Gastrocnemius medialis (tissue), 4 donors: Measurements from ENCODE around the gene RORB. TPM values are rescaled to one million over a fixed set of nuclear protein-coding genes. Genes with fewer than 3 reads are reported as not detected.

Experiments
- ATAC-seq, 2 donors: fragments of 150-250 bp; one replicate each; pipeline ENCODE4 v1.9.1; 2016
- DNase-seq, 2 donors: peaks; one replicate each; pipeline ENCODE4 v3.0.0-alpha.2; 2019
- H3K27ac ChIP-seq, 4 donors: fragments of 200-600 bp; sonication (generic); 1 replicate in 1 of 4; 2 replicates in 3 of 4; pipeline ENCODE4 v1.5.1; 2016 to 2018; ENCODE audit warnings: mild to moderate bottlenecking in 2 of 4, moderate library complexity in 1 of 4
- H3K27me3 ChIP-seq, 3 donors: fragments of 200-600 bp; sonication (generic) in 2 of 3; 1 replicate in 1 of 3; 2 replicates in 2 of 3; pipeline versions ENCODE4 v1.5.1 to v1.6.0; 2016 to 2019; ENCODE audit warnings: mild to moderate bottlenecking in 1 of 3, moderate library complexity in 1 of 3
- H3K36me3 ChIP-seq, 2 donors: fragments of 200-600 bp; sonication (generic) in 1 of 2; one replicate each; pipeline ENCODE4 v1.5.1; 2017 to 2018
- H3K4me1 ChIP-seq, 2 donors: fragments of 200-600 bp; sonication (generic) in 1 of 2; one replicate each; pipeline ENCODE4 v1.5.1; 2016 to 2017; ENCODE audit warnings: mild to moderate bottlenecking in 2 of 2
- H3K4me3 ChIP-seq, 4 donors: fragments of 200-600 bp; sonication (generic) in 3 of 4; 1 replicate in 1 of 4; 2 replicates in 3 of 4; pipeline ENCODE4 v1.5.1; 2016 to 2019; ENCODE audit warnings: mild to moderate bottlenecking in 2 of 4
- H3K9me3 ChIP-seq, 3 donors: fragments of 200-600 bp; sonication (generic) in 2 of 3; 1 replicate in 1 of 3; 2 replicates in 2 of 3; pipeline ENCODE4 v1.5.1; 2016 to 2019
- CTCF ChIP-seq, 5 experiments: fragments of 450-650 bp in 3 of 5; fragments of 200-600 bp in 2 of 5; sonication (generic) in 2 of 5; IDR thresholded peaks in 4 of 5; conservative IDR thresholded peaks in 1 of 5; 1 replicate in 4 of 5; 2 replicates in 1 of 5; pipeline ENCODE4 v1.5.1; 2016 to 2019; ENCODE audit warnings: antibody characterized with exemption in 5 of 5, mild to moderate bottlenecking in 3 of 5, moderate library complexity in 3 of 5
- POLR2A ChIP-seq, 2 donors: fragments of 450-650 bp; IDR thresholded peaks; one replicate each; pipeline ENCODE4 v1.6.1; 2017; ENCODE audit warnings: antibody characterized with exemption in 2 of 2, mild to moderate bottlenecking in 2 of 2, moderate library complexity in 2 of 2
- in situ Hi-C, 4 donors: fragments of 200-750 bp; cut with MboI; loops; one replicate each; pipeline versions ENCODE4 v1.15.0 to v1.8.0; 2017; ENCODE audit warnings: low sequenced_read_pairs in 4 of 4
- intact Hi-C: fragments of 100-400 bp; cut with DNase I; formaldehyde crosslinking; loops from one replicate; pipeline ENCODE4 v1.15.1; 2023; ENCODE audit warnings: low total_unique reads
- total RNA-seq, 4 donors: library from RNA; depleted of rRNA; stranded (reverse); fragments of >200 nt; gene quantifications; one replicate each; pipeline versions ENCODE4 v1.1.0 to v1.2.3, GENCODE V29; 2016

RORB gene
- total RNA-seq, 4 donors from 2014 or later: 0.10 TPM; not detected in 3

GRCh38 chr9:74726581-74726980 lies 229.4 kb downstream of the RORB start:
- ATAC-seq (no peak), DNase-seq (no peak)
- Histone ChIP-seq H3K36me3 (no peaks in the 10 kb centered on the region), H3K27me3 (no peaks in the 10 kb centered on the region), H3K27ac (no peak overlapping the region), H3K4me3 (no peak overlapping the region), H3K9me3 (no peaks in the 10 kb centered on the region), H3K4me1 (no peaks in the 10 kb centered on the region)
- in situ Hi-C loops (no loop called here), intact Hi-C loops (no loop called here)
- TF ChIP-seq POLR2A (IDR thresholded peaks at IDR 0.05) (no peak), CTCF (IDR thresholded peaks at IDR 0.05 in 4 of 5, conservative IDR thresholded peaks at IDR 0.05 in 1 of 5) (no peak)

GRCh38 chr9:74728176-74728575 lies 231.0 kb downstream of the RORB start:
- no peaks in the 10 kb centered on the region for H3K4me1 ChIP-seq
- intact Hi-C loops (no loop called here), in situ Hi-C loops (no loop called here)
- no peaks in the 10 kb centered on the region for H3K9me3 ChIP-seq
- no peaks in the 10 kb centered on the region for H3K27me3 ChIP-seq
- H3K4me3 ChIP-seq: no peak overlapping the region
- TF ChIP-seq POLR2A (IDR thresholded peaks at IDR 0.05) (no peak), CTCF (IDR thresholded peaks at IDR 0.05 in 4 of 5, conservative IDR thresholded peaks at IDR 0.05 in 1 of 5) (no peak)
- ATAC-seq (no peak), DNase-seq (no peak)
- H3K36me3 ChIP-seq: no peaks in the 10 kb centered on the region
- no peak overlapping the region for H3K27ac ChIP-seq

GRCh38 chr9:74729136-74729695 lies 232.1 kb downstream of the RORB start:
- no peak overlapping the region for H3K27ac ChIP-seq

GRCh38 chr9:74735761-74736160 lies 238.6 kb downstream of the RORB start:
- intact Hi-C loops (no loop called here), in situ Hi-C loops (no loop called here)
- no peaks in the 10 kb centered on the region for H3K9me3 ChIP-seq
- DNase-seq (no peak), ATAC-seq (no peak)
- H3K27ac ChIP-seq: no peak overlapping the region
- no peak overlapping the region for H3K4me3 ChIP-seq
- H3K27me3 ChIP-seq: no peaks in the 10 kb centered on the region
- no peaks in the 10 kb centered on the region for H3K4me1 ChIP-seq
- H3K36me3 ChIP-seq: no peaks in the 10 kb centered on the region
- no peak for TF ChIP-seq POLR2A (IDR thresholded peaks at IDR 0.05)
- no peak for TF ChIP-seq CTCF (IDR thresholded peaks at IDR 0.05 in 4 of 5, conservative IDR thresholded peaks at IDR 0.05 in 1 of 5)

More at GRCh38 chr9:74729136-74729695, 232.1 kb downstream of the RORB start:
- Histone ChIP-seq H3K36me3 (no peaks in the 10 kb centered on the region), H3K4me1 (no peaks in the 10 kb centered on the region), H3K4me3 (no peak overlapping the region), H3K27me3 (no peaks in the 10 kb centered on the region), H3K9me3 (no peaks in the 10 kb centered on the region)
- DNase-seq: no peak
- TF ChIP-seq CTCF (IDR thresholded peaks at IDR 0.05 in 4 of 5, conservative IDR thresholded peaks at IDR 0.05 in 1 of 5) (no peak), POLR2A (IDR thresholded peaks at IDR 0.05) (no peak)
- no peak for ATAC-seq
- intact Hi-C loops: no loop called here
- in situ Hi-C loops: no loop called here

GRCh38 chr9:74736646-74737045 lies 239.5 kb downstream of the RORB start:
- Histone ChIP-seq H3K27ac (no peak overlapping the region), H3K4me3 (no peak overlapping the region), H3K4me1 (no peaks in the 10 kb centered on the region), H3K9me3 (no peaks in the 10 kb centered on the region), H3K36me3 (no peaks in the 10 kb centered on the region), H3K27me3 (no peaks in the 10 kb centered on the region)
- intact Hi-C loops: no loop called here
- DNase-seq (no peak), ATAC-seq (no peak)
- TF ChIP-seq POLR2A (IDR thresholded peaks at IDR 0.05): no peak
- no peak for TF ChIP-seq CTCF (IDR thresholded peaks at IDR 0.05 in 4 of 5, conservative IDR thresholded peaks at IDR 0.05 in 1 of 5)
- in situ Hi-C loops: no loop called here
